CD4-positive, alpha-beta memory T cell (primary cell): ENCODE measurements around the gene ZNF630. TPM values are rescaled to one million over a fixed set of nuclear protein-coding genes. Genes with fewer than 3 reads are reported as not detected.
"Not testable (repeated sequence)": the region's sequence is repeated elsewhere in the genome, so short reads cannot be mapped to it uniquely, and the experiment has no call there.

Experiments
- CTCF ChIA-PET: fragments of 350-600 bp; sonication (Branson Sonifier 250); formaldehyde crosslinking; loops from one replicate; lab custom pipeline; 2021; ENCODE audit warnings: inconsistent platforms; ENCODE audit not compliant: partially characterized antibody; lab: Charles Lee
- POLR2A ChIA-PET: fragments of 350-600 bp; sonication (Branson Sonifier 250); formaldehyde crosslinking; loops from one replicate; lab custom pipeline; 2021; ENCODE audit not compliant: partially characterized antibody; lab: Charles Lee
- DNase-seq, 5 donors: peaks; one replicate each; pipeline versions ENCODE4 v3.0.0 to v3.0.0-alpha.2; 2020 to 2022; ENCODE audit warnings: mixed read lengths in 1 of 5
- H3K27ac ChIP-seq: one replicate; pipeline ENCODE4 v1.7.0; 2013; ENCODE audit warnings: low read depth, low read length
- H3K27me3 ChIP-seq: 2 replicates; pipeline ENCODE4 v1.7.0; 2013; ENCODE audit warnings: mild to moderate bottlenecking, low read length, moderate library complexity; ENCODE audit not compliant: insufficient read depth
- H3K36me3 ChIP-seq: 2 replicates; pipeline ENCODE4 v1.7.0; 2013; ENCODE audit warnings: mild to moderate bottlenecking, low read length, moderate library complexity; ENCODE audit not compliant: insufficient read depth
- H3K4me1 ChIP-seq: 2 replicates; pipeline ENCODE4 v1.7.0; 2013; ENCODE audit warnings: mild to moderate bottlenecking, low read length, moderate library complexity; ENCODE audit not compliant: insufficient read depth
- H3K4me3 ChIP-seq, 2 donors: one replicate each; pipeline ENCODE4 v1.7.0; 2013; ENCODE audit warnings: low read length in 2 of 2, mild to moderate bottlenecking in 1 of 2
- H3K9me3 ChIP-seq, 2 donors: one replicate each; pipeline ENCODE4 v1.7.0; 2013; ENCODE audit warnings: low read length in 2 of 2, control low read depth in 1 of 2; ENCODE audit not compliant: control insufficient read depth in 1 of 2
- H3K27ac Mint-ChIP-seq, 7 donors: one replicate each; pipeline ENCODE4 v1.8.0; 2020 to 2021; ENCODE audit warnings: mixed read lengths in 7 of 7, mild to moderate bottlenecking in 6 of 7, inconsistent platforms in 3 of 7, moderate library complexity in 3 of 7
- H3K27me3 Mint-ChIP-seq, 2 donors: one replicate each; pipeline ENCODE4 v1.8.0; 2020 to 2021; ENCODE audit warnings: mixed read lengths in 2 of 2
- H3K36me3 Mint-ChIP-seq, 2 donors: one replicate each; pipeline ENCODE4 v1.8.0; 2020 to 2021; ENCODE audit warnings: mixed read lengths in 2 of 2, inconsistent platforms in 1 of 2, mild to moderate bottlenecking in 1 of 2
- H3K4me1 Mint-ChIP-seq, 4 donors: one replicate each; pipeline ENCODE4 v1.8.0; 2020 to 2021; ENCODE audit warnings: mixed read lengths in 4 of 4, mild to moderate bottlenecking in 1 of 4
- H3K4me3 Mint-ChIP-seq, 8 donors: one replicate each; pipeline ENCODE4 v1.8.0; 2020 to 2021; ENCODE audit warnings: mixed read lengths in 8 of 8, mild to moderate bottlenecking in 7 of 8, moderate library complexity in 6 of 8, inconsistent platforms in 3 of 8
- H3K9me3 Mint-ChIP-seq, 8 donors: one replicate each; pipeline ENCODE4 v1.8.0; 2020 to 2021; ENCODE audit warnings: mixed read lengths in 8 of 8, mild to moderate bottlenecking in 5 of 8, inconsistent platforms in 3 of 8, moderate library complexity in 1 of 8
- intact Hi-C: fragments of 100-400 bp; cut with micrococcal nuclease; formaldehyde crosslinking; loops from one replicate; pipeline ENCODE4 v1.15.1; 2023
- polyA plus RNA-seq, 2 donors: library from polyadenylated mRNA; unstranded; fragments of 300-500 nt; fragmentation: Illumina TruSeq; gene quantifications; one replicate each; pipeline ENCODE4 v1.2.3, GENCODE V29; 2021
- total RNA-seq, 2 experiments: library from RNA; stranded (reverse); gene quantifications; one replicate each; pipeline ENCODE4 v1.2.3, GENCODE V29; 2021

The ZNF630 gene
- total and polyA plus RNA-seq, 4 experiments from 2014 or later, result 1.0 to 6.1 (median 3.1) TPM

- no peaks in the 10 kb centered on the region for H3K27me3 Mint-ChIP-seq
- no peaks in the 10 kb centered on the region for H3K4me1 Mint-ChIP-seq
- Histone ChIP-seq H3K9me3 (peaks cover 0 to 6% of the 10 kb centered on the region in 2 donors), H3K27ac (no peak overlapping the region), H3K4me1 (no peaks in the 10 kb centered on the region), H3K27me3 (no peaks in the 10 kb centered on the region), H3K4me3 (no peak overlapping the region), H3K36me3 (peaks cover 5% of the 10 kb centered on the region)
- intact Hi-C loops, result no loop called here
- H3K9me3 Mint-ChIP-seq, result peaks cover 0 to 43% (median 33%) of the 10 kb centered on the region in 8 donors
- H3K27ac Mint-ChIP-seq, result no peak overlapping the region
- H3K4me3 Mint-ChIP-seq, result no peak overlapping the region
- DNase-seq, result no peak
- POLR2A ChIA-PET, result no interaction called here
- CTCF ChIA-PET, result no interaction called here
- H3K36me3 Mint-ChIP-seq, result peaks cover 32 to 43% of the 10 kb centered on the region in 2 donors
These were observed 12.7 kb downstream of the ZNF630 start for GRCh38 chrX:48058621-48059295.

GRCh38 chrX:48046846-48047245 lies 24.6 kb downstream of the ZNF630 start:
- H3K27ac ChIP-seq, result no peak overlapping the region
- H3K9me3 Mint-ChIP-seq, result no peaks in the 10 kb centered on the region
- peaks cover 0 to 2% (median 0%) of the 10 kb centered on the region in 4 donors for H3K4me1 Mint-ChIP-seq
- CTCF ChIA-PET, result no interaction called here
- no peaks in the 10 kb centered on the region for H3K36me3 ChIP-seq
- no peak for DNase-seq
- H3K27me3 Mint-ChIP-seq, result no peaks in the 10 kb centered on the region
- intact Hi-C loops, result no loop called here
- POLR2A ChIA-PET, result interaction anchor here (0.6 kb wide), 1 partner anchor 21 kb away, joined by 3 read pairs; no protein-coding TSS in a partner anchor
- no peaks in the 10 kb centered on the region for H3K9me3 ChIP-seq
- H3K4me3 Mint-ChIP-seq, result no peak overlapping the region
- H3K4me3 ChIP-seq, result no peak overlapping the region
- H3K27ac Mint-ChIP-seq, result no peak overlapping the region
- H3K27me3 ChIP-seq, result no peaks in the 10 kb centered on the region
- H3K4me1 ChIP-seq, result no peaks in the 10 kb centered on the region
- H3K36me3 Mint-ChIP-seq, result peaks cover 0 to 4% of the 10 kb centered on the region in 2 donors

- H3K4me1 Mint-ChIP-seq, result peaks cover 0 to 2% (median 0%) of the 10 kb centered on the region in 4 donors
These were observed 25.8 kb downstream of the ZNF630 start for GRCh38 chrX:48045410-48046311.

GRCh38 chrX:48043056-48043455 lies 28.4 kb downstream of the ZNF630 start:
- H3K27me3 ChIP-seq, result no peaks in the 10 kb centered on the region
- H3K4me3 ChIP-seq, result no peak overlapping the region
- no peak overlapping the region for H3K27ac ChIP-seq
- no peaks in the 10 kb centered on the region for H3K4me1 ChIP-seq
- DNase-seq, result no peak
- Mint-ChIP-seq H3K9me3 (no peaks in the 10 kb centered on the region), H3K27me3 (no peaks in the 10 kb centered on the region), H3K4me1 (peaks cover 0 to 2% (median 0%) of the 10 kb centered on the region in 4 donors), H3K27ac (no peak overlapping the region), H3K4me3 (no peak overlapping the region), H3K36me3 (peaks cover 0 to 4% of the 10 kb centered on the region in 2 donors)
- H3K36me3 ChIP-seq, result no peaks in the 10 kb centered on the region
- ChIA-PET CTCF (interaction anchor here (2.2 kb wide), 1 partner anchor 16 kb away, joined by 11 read pairs; no protein-coding TSS in a partner anchor), POLR2A (no interaction called here)
- no peaks in the 10 kb centered on the region for H3K9me3 ChIP-seq
- intact Hi-C loops, result no loop called here

More at GRCh38 chrX:48045410-48046311, 25.8 kb downstream of the ZNF630 start:
- intact Hi-C loops, result no loop called here
- Mint-ChIP-seq H3K27me3 (no peaks in the 10 kb centered on the region), H3K9me3 (no peaks in the 10 kb centered on the region), H3K27ac (no peak overlapping the region), H3K4me3 (no peak overlapping the region), H3K36me3 (peaks cover 0 to 4% of the 10 kb centered on the region in 2 donors)
- DNase-seq, result no peak
- Histone ChIP-seq H3K27me3 (no peaks in the 10 kb centered on the region), H3K4me1 (no peaks in the 10 kb centered on the region), H3K9me3 (no peaks in the 10 kb centered on the region), H3K36me3 (no peaks in the 10 kb centered on the region), H3K4me3 (no peak overlapping the region), H3K27ac (no peak overlapping the region)
- CTCF ChIA-PET, result no interaction called here
- POLR2A ChIA-PET, result no interaction called here

GRCh38 chrX:48035891-48036290 lies 35.5 kb downstream of the ZNF630 start:
- H3K27me3 Mint-ChIP-seq, result no peaks in the 10 kb centered on the region
- no peaks in the 10 kb centered on the region for H3K4me1 Mint-ChIP-seq
- DNase-seq, result no peak
- CTCF ChIA-PET, result interaction anchor here (1.3 kb wide), 1 partner anchor 9 kb away, joined by 3 read pairs; no protein-coding TSS in a partner anchor
- intact Hi-C loops, result no loop called here
- H3K27me3 ChIP-seq, result no peaks in the 10 kb centered on the region
- peaks cover 0 to 2% (median 0%) of the 10 kb centered on the region in 8 donors for H3K9me3 Mint-ChIP-seq
- H3K4me3 ChIP-seq, result no peak overlapping the region
- no peak overlapping the region for H3K27ac Mint-ChIP-seq
- H3K4me3 Mint-ChIP-seq, result no peak overlapping the region
- H3K9me3 ChIP-seq, result no peaks in the 10 kb centered on the region
- H3K36me3 ChIP-seq, result no peaks in the 10 kb centered on the region
- no peaks in the 10 kb centered on the region for H3K4me1 ChIP-seq
- no peak overlapping the region for H3K27ac ChIP-seq
- POLR2A ChIA-PET, result no interaction called here
- H3K36me3 Mint-ChIP-seq, result no peaks in the 10 kb centered on the region

- H3K4me3 ChIP-seq, H3K9me3 Mint-ChIP-seq, H3K27me3 Mint-ChIP-seq, H3K27ac Mint-ChIP-seq, H3K9me3 ChIP-seq, H3K36me3 ChIP-seq, DNase-seq, intact Hi-C loops, H3K4me1 Mint-ChIP-seq, H3K27ac ChIP-seq, H3K27me3 ChIP-seq, H3K4me3 Mint-ChIP-seq, CTCF ChIA-PET, H3K4me1 ChIP-seq, H3K36me3 Mint-ChIP-seq: not testable (repeated sequence)
- POLR2A ChIA-PET, result interaction anchor here (1.0 kb wide), 1 partner anchor 195 kb away, joined by 3 read pairs; no protein-coding TSS in a partner anchor
These were observed 40.7 kb downstream of the ZNF630 start for GRCh38 chrX:48030641-48031173.

- no peaks in the 10 kb centered on the region for H3K27me3 Mint-ChIP-seq
- no peak overlapping the region for H3K4me3 Mint-ChIP-seq
- no peak overlapping the region for H3K27ac ChIP-seq
- H3K27me3 ChIP-seq, result no peaks in the 10 kb centered on the region
- H3K36me3 ChIP-seq, result no peaks in the 10 kb centered on the region
- H3K4me1 Mint-ChIP-seq, result peaks cover 4 to 12% (median 8%) of the 10 kb centered on the region in 4 donors
- H3K27ac Mint-ChIP-seq, result no peak overlapping the region
- H3K4me3 ChIP-seq, result no peak overlapping the region
- H3K36me3 Mint-ChIP-seq, result no peaks in the 10 kb centered on the region
- intact Hi-C loops, result no loop called here
- CTCF ChIA-PET, result interaction anchor here (1.0 to 1.2 kb wide), 2 partner anchors 176 to 199 kb away, joined by 4 read pairs; no protein-coding TSS in a partner anchor
- POLR2A ChIA-PET, result interaction anchor here (1.0 kb wide), 1 partner anchor 194 kb away, joined by 3 read pairs; no protein-coding TSS in a partner anchor
- no peak for DNase-seq
- H3K9me3 Mint-ChIP-seq, result no peaks in the 10 kb centered on the region
- H3K4me1 ChIP-seq, result no peaks in the 10 kb centered on the region
- H3K9me3 ChIP-seq, result no peaks in the 10 kb centered on the region
These were observed 41.2 kb downstream of the ZNF630 start for GRCh38 chrX:48030237-48030636.
